SK-N-SH (cell line): ENCODE data around the gene DNAJC4. TPM values are rescaled to one million over a fixed set of nuclear protein-coding genes. Genes with fewer than 3 reads are reported as not detected.

ENCODE experiments used
- CTCF ChIA-PET: fragments of 300-600, 350-600 bp; formaldehyde crosslinking; extraction: SDS; loops from one replicate; lab custom pipeline; 2021; lab: Yijun Ruan, JAX
- POLR2A ChIA-PET: fragments of 350-600 bp; sonication (Branson Sonifier 250); formaldehyde crosslinking; extraction: SDS; loops from one replicate; lab custom pipeline; 2020; ENCODE audit warnings: antibody characterized with exemption, inconsistent platforms; lab: Yijun Ruan, JAX
- DNase-seq: peaks from one replicate; pipeline ENCODE4 v3.0.0; 2012
- H2AFZ ChIP-seq: fragments of 200-600 bp; sonication (generic); 2 replicates; pipeline ENCODE4 v1.8.1; 2016; ENCODE audit warnings: antibody characterized with exemption, mild to moderate bottlenecking, low read depth
- H3F3A ChIP-seq: fragments of 200-600 bp; sonication (generic); replicated peaks from 2 replicates; pipeline ENCODE3; 2016; ENCODE audit warnings: antibody characterized with exemption, mild to moderate bottlenecking; ENCODE audit not compliant: insufficient read depth
- H3K27ac ChIP-seq, 2 experiments: fragments of 200-500 bp in 1 of 2; fragments of 200-600 bp in 1 of 2; sonication (Bioruptor generic) in 1 of 2; sonication (generic), shearing (Covaris generic) in 1 of 2; 2 replicates each; pipeline versions ENCODE4 v1.5.1 to v1.6.1; 2014 to 2016; ENCODE audit warnings: low read depth in 2 of 2, inconsistent platforms in 1 of 2, low read length in 1 of 2, mild to moderate bottlenecking in 1 of 2, mixed read lengths in 1 of 2
- H3K27me3 ChIP-seq: fragments of 200-600 bp; sonication (generic), shearing (Covaris generic); 2 replicates; pipeline ENCODE4 v1.6.1; 2016; ENCODE audit warnings: mixed run types; ENCODE audit not compliant: insufficient read depth
- H3K36me3 ChIP-seq, 2 experiments: fragments of 200-500 bp in 1 of 2; fragments of 200-600 bp in 1 of 2; sonication (Bioruptor generic) in 1 of 2; sonication (generic) in 1 of 2; replicated peaks in 1 of 2; 2 replicates each; pipeline versions ENCODE3 to v1.5.1; 2014 to 2016; ENCODE audit warnings: low read length in 1 of 2, mild to moderate bottlenecking in 1 of 2; ENCODE audit not compliant: insufficient read depth in 2 of 2, control insufficient read depth in 1 of 2
- H3K4me1 ChIP-seq, 2 experiments: fragments of 200-500 bp in 1 of 2; fragments of 200-600 bp in 1 of 2; sonication (Bioruptor generic) in 1 of 2; sonication (generic), shearing (Covaris generic) in 1 of 2; 2 replicates each; pipeline versions ENCODE4 v1.5.1 to v1.6.1; 2014 to 2016; ENCODE audit warnings: low read depth in 1 of 2, low read length in 1 of 2, mixed run types in 1 of 2; ENCODE audit not compliant: insufficient read depth in 2 of 2, control insufficient read depth in 1 of 2
- H3K4me2 ChIP-seq: fragments of 200-600 bp; sonication (generic), shearing (Covaris generic); 2 replicates; pipeline ENCODE4 v1.6.1; 2017; ENCODE audit warnings: mixed run types
- H3K4me3 ChIP-seq, 2 experiments: fragments of 200-500 bp in 1 of 2; fragments of 200-600 bp in 1 of 2; sonication (Bioruptor generic) in 1 of 2; sonication (generic), shearing (Covaris generic) in 1 of 2; 2 replicates each; pipeline versions ENCODE4 v1.5.1 to v1.8.1; 2014 to 2016; ENCODE audit warnings: low read depth in 2 of 2, inconsistent platforms in 1 of 2, low read length in 1 of 2, mild to moderate bottlenecking in 1 of 2, mixed read lengths in 1 of 2, moderate library complexity in 1 of 2
- H3K79me2 ChIP-seq: fragments of 200-600 bp; sonication (generic); 2 replicates; pipeline ENCODE4 v1.8.1; 2017; ENCODE audit warnings: mild to moderate bottlenecking; ENCODE audit not compliant: insufficient read depth
- H3K9ac ChIP-seq: fragments of 200-600 bp; sonication (generic); 2 replicates; pipeline ENCODE4 v1.6.1; 2017; ENCODE audit warnings: mixed run types
- H3K9me2 ChIP-seq: fragments of 200-600 bp; sonication (generic); 2 replicates; pipeline ENCODE4 v1.6.1; 2017; ENCODE audit warnings: mixed run types
- H3K9me3 ChIP-seq: fragments of 200-600 bp; sonication (generic); 2 replicates; pipeline ENCODE4 v1.6.1; 2017; ENCODE audit warnings: mixed run types, mild to moderate bottlenecking, moderate library complexity
- H4K20me1 ChIP-seq: fragments of 200-600 bp; sonication (generic); 2 replicates; pipeline ENCODE4 v1.6.1; 2017; ENCODE audit warnings: mild to moderate bottlenecking, mixed run types; ENCODE audit not compliant: insufficient read depth
- CTCF ChIP-seq: fragments of 200-600 bp; sonication (generic); IDR thresholded peaks from 2 replicates; pipeline ENCODE4 v1.6.1; 2017; ENCODE audit warnings: antibody characterized with exemption, mild to moderate bottlenecking, moderate library complexity
- FOXM1 ChIP-seq: IDR thresholded peaks from 2 replicates; pipeline ENCODE4 v1.4.0; 2012; ENCODE audit warnings: low read depth, mild to moderate bottlenecking
- MAX ChIP-seq: IDR thresholded peaks from 2 replicates; pipeline ENCODE4 v1.4.0; 2012; ENCODE audit warnings: low read depth
- NFIC ChIP-seq: IDR thresholded peaks from 2 replicates; pipeline ENCODE4 v1.4.0; 2012; ENCODE audit warnings: borderline replicate concordance
- SMC3 ChIP-seq: IDR thresholded peaks from 2 replicates; pipeline ENCODE4 v1.6.1; 2012; ENCODE audit warnings: low read depth, low read length, improper control_type of control experiment
- USF1 ChIP-seq: IDR thresholded peaks from 2 replicates; pipeline ENCODE4 v1.4.0; 2012; ENCODE audit warnings: low read depth, borderline replicate concordance
- WGBS: methylation state at CpG from one replicate; pipeline ENCODE4 v1.1.6; 2017; ENCODE audit warnings: low lambda C conversion rate; 5-methylcytosine and 5-hydroxymethylcytosine counted together
- polyA plus RNA-seq, 3 experiments: library from polyadenylated mRNA; depleted of rRNA; stranded (reverse); fragments of >200 nt; gene quantifications; 2 replicates each; pipeline ENCODE4 v1.2.3, GENCODE V29; 2012

Gene DNAJC4
- polyA plus RNA-seq, 1 of the 3 experiments (the other 2 are of a cell fraction) = 52.1 TPM

- no peaks in the 10 kb centered on the region for H3K9me2 ChIP-seq
- peak within 1 kb of the TSS; percentile 82 for H3K9ac ChIP-seq
- H3K4me2 ChIP-seq = peak within 1 kb of the TSS; percentile 96
- H3K4me3 ChIP-seq = peak within 1 kb of the TSS; percentile 88 to 90
- peaks cover 4 to 18% of the 10 kb centered on the region in 2 experiments for H3K36me3 ChIP-seq
- H3K27me3 ChIP-seq = no peaks in the 10 kb centered on the region
- ChIA-PET POLR2A (interaction anchor here (1.2 to 12.4 kb wide), 3 partner anchors 9 to 19 kb away, joined by 4 to 112 read pairs (median 34); no protein-coding TSS in a partner anchor), CTCF (interaction anchor here (0.6 to 4.6 kb wide), 24 partner anchors 9 to 859 kb away, joined by 3 to 119 read pairs (median 6); partner anchors contain the start of genes BAD, COX8A, ESRRA and FKBP2)
- H3K79me2 ChIP-seq = peaks cover 32% of the 10 kb centered on the region
- H3K9me3 ChIP-seq = no peaks in the 10 kb centered on the region
- 0% methylated on average over 4 of the region's 75 CpGs for WGBS
- H3K4me1 ChIP-seq = peaks cover 10 to 32% of the 10 kb centered on the region in 2 experiments; a peak in 2 of 4 replicates
- peak within 1 kb of the TSS; percentile 32 to 81 for H3K27ac ChIP-seq
- peaks cover 14% of the 10 kb centered on the region for H4K20me1 ChIP-seq
- H2AFZ ChIP-seq = peak within 1 kb of the TSS; percentile 51; the same call in 1 of the 2 replicates
- peak; percentile 96 for DNase-seq
- TF ChIP-seq FOXM1 (no peak), SMC3 (peak; percentile 17), USF1 (no peak), CTCF (peak; percentile 68)
- peaks cover 8% of the 10 kb centered on the region for H3F3A ChIP-seq
These were observed 20.8 kb downstream of the DNAJC4 start, which contains the start of gene PLCB3 for GRCh38 chr11:64251016-64251752. Gene PLCB3, plus strand, starts transcription at chr11:64251530. Its CDS starts 120 bp downstream, at chr11:64251650.

GRCh38 chr11:64251753-64252002, 21.3 kb downstream of the DNAJC4 start:
- peak overlapping the region; percentile 32 to 70 for H3K27ac ChIP-seq
- ChIA-PET CTCF (interaction anchor here (0.6 to 4.6 kb wide), 22 partner anchors 9 to 1459 kb away, joined by 3 to 119 read pairs (median 6); partner anchors contain the start of genes BAD, COX8A, ESRRA and FKBP2), POLR2A (interaction anchor here (0.5 to 12.4 kb wide), 5 partner anchors 8 to 59 kb away, joined by 3 to 112 read pairs (median 4); no protein-coding TSS in a partner anchor)
- H3K79me2 ChIP-seq = peaks cover 30% of the 10 kb centered on the region
- peak overlapping the region; percentile 96 for H3K4me2 ChIP-seq
- H3F3A ChIP-seq = peaks cover 8% of the 10 kb centered on the region
- TF ChIP-seq MAX (0 out of 2 replicates have a peak, but pooled peaks have one; percentile 27), NFIC (no peak)
- peaks cover 9 to 23% of the 10 kb centered on the region in 2 experiments for H3K36me3 ChIP-seq
- no peak for DNase-seq
- peaks cover 14% of the 10 kb centered on the region for H4K20me1 ChIP-seq
- 0 out of 2 replicates have a peak overlapping the region, but pooled peaks have one; percentile 51 for H2AFZ ChIP-seq
- peaks cover 10 to 32% of the 10 kb centered on the region in 2 experiments; a peak in 2 of 4 replicates for H3K4me1 ChIP-seq
- peak overlapping the region; percentile 88 to 90 for H3K4me3 ChIP-seq
- no peaks in the 10 kb centered on the region for H3K9me2 ChIP-seq
- H3K9ac ChIP-seq = peak overlapping the region; percentile 82
- H3K9me3 ChIP-seq = no peaks in the 10 kb centered on the region
- 8% methylated on average over 6 of the region's 18 CpGs for WGBS
- H3K27me3 ChIP-seq = no peaks in the 10 kb centered on the region
